ENCODE measurements around the gene ADORA1. TPM values are rescaled to one million over a fixed set of nuclear protein-coding genes. Genes with fewer than 3 reads are reported as not detected.

Gene ADORA1
- total RNA-seq, 1 experiment from 2014 or later = 1.2 TPM

GRCh38 chr1:203080456-203080855 is 47.1 kb upstream of the ADORA1 start:
- no peak for DNase-seq (ENCODE audit: low spot score)
- intact Hi-C loops (cut with micrococcal nuclease; ENCODE audit: unreplicated experiment) = no loop called here
- CTCF ChIA-PET = no interaction called here
- no peaks in the 10 kb centered on the region for H3K9me3 ChIP-seq (ENCODE audit: low read depth, low read length, poor library complexity, severe bottlenecking)
- H3K27ac ChIP-seq (ENCODE audit: low read depth, low read length, poor library complexity, severe bottlenecking) = no peak overlapping the region
- no peak overlapping the region for H3K4me3 ChIP-seq (ENCODE audit: low read depth, low read length, poor library complexity, severe bottlenecking)
- H3K4me1 ChIP-seq (ENCODE audit: insufficient read depth, low read length, poor library complexity, severe bottlenecking) = no peaks in the 10 kb centered on the region
- POLR2A ChIA-PET (ENCODE audit: low non-redundant PET) = no interaction called here
- no TSS peak for BruUV-seq (replicated peaks)
- no peaks in the 10 kb centered on the region for H3K36me3 ChIP-seq (ENCODE audit: insufficient read depth, low read length, poor library complexity, severe bottlenecking)
- TF ChIP-seq EZH2 (IDR thresholded peaks at IDR 0.05; ENCODE audit: borderline replicate concordance, low read depth, low read length, poor library complexity, severe bottlenecking) (no peak), CTCF (conservative IDR thresholded peaks at IDR 0.05; ENCODE audit: low read depth, low read length) (no peak)
- H3K27me3 ChIP-seq (replicated peaks; ENCODE audit: insufficient read depth, low read depth, low read length, poor library complexity) = peaks cover 4% of the 10 kb centered on the region

- Histone ChIP-seq H3K36me3 (ENCODE audit: insufficient read depth, low read length, poor library complexity, severe bottlenecking) (no peaks in the 10 kb centered on the region), H3K27me3 (replicated peaks; ENCODE audit: insufficient read depth, low read depth, low read length, poor library complexity) (peaks cover 4% of the 10 kb centered on the region), H3K4me3 (ENCODE audit: low read depth, low read length, poor library complexity, severe bottlenecking) (no peak overlapping the region), H3K4me1 (ENCODE audit: insufficient read depth, low read length, poor library complexity, severe bottlenecking) (no peaks in the 10 kb centered on the region), H3K27ac (ENCODE audit: low read depth, low read length, poor library complexity, severe bottlenecking) (no peak overlapping the region), H3K9me3 (ENCODE audit: low read depth, low read length, poor library complexity, severe bottlenecking) (no peaks in the 10 kb centered on the region)
- TF ChIP-seq EZH2 (IDR thresholded peaks at IDR 0.05; ENCODE audit: borderline replicate concordance, low read depth, low read length, poor library complexity, severe bottlenecking) (no peak), CTCF (conservative IDR thresholded peaks at IDR 0.05; ENCODE audit: low read depth, low read length) (no peak)
- BruUV-seq (replicated peaks) = no TSS peak
- ChIA-PET CTCF (no interaction called here), POLR2A (ENCODE audit: low non-redundant PET) (no interaction called here)
- no peak for DNase-seq (ENCODE audit: low spot score)
- intact Hi-C loops (cut with micrococcal nuclease; ENCODE audit: unreplicated experiment) = no loop called here
Observed at GRCh38 chr1:203081465-203082230, 45.9 kb upstream of the ADORA1 start.

- ChIA-PET POLR2A (ENCODE audit: low non-redundant PET) (no interaction called here), CTCF (no interaction called here)
- no peaks in the 10 kb centered on the region for H3K36me3 ChIP-seq (ENCODE audit: insufficient read depth, low read length, poor library complexity, severe bottlenecking)
- BruUV-seq (replicated peaks) = no TSS peak
- H3K4me1 ChIP-seq (ENCODE audit: insufficient read depth, low read length, poor library complexity, severe bottlenecking) = no peaks in the 10 kb centered on the region
- DNase-seq (ENCODE audit: low spot score) = no peak
- no peaks in the 10 kb centered on the region for H3K9me3 ChIP-seq (ENCODE audit: low read depth, low read length, poor library complexity, severe bottlenecking)
- H3K27ac ChIP-seq (ENCODE audit: low read depth, low read length, poor library complexity, severe bottlenecking) = no peak overlapping the region
- TF ChIP-seq CTCF (conservative IDR thresholded peaks at IDR 0.05; ENCODE audit: low read depth, low read length) (no peak), EZH2 (IDR thresholded peaks at IDR 0.05; ENCODE audit: borderline replicate concordance, low read depth, low read length, poor library complexity, severe bottlenecking) (no peak)
- H3K4me3 ChIP-seq (ENCODE audit: low read depth, low read length, poor library complexity, severe bottlenecking) = no peak overlapping the region
- peaks cover 4% of the 10 kb centered on the region for H3K27me3 ChIP-seq (replicated peaks; ENCODE audit: insufficient read depth, low read depth, low read length, poor library complexity)
- intact Hi-C loops (cut with micrococcal nuclease; ENCODE audit: unreplicated experiment) = no loop called here
Observed at GRCh38 chr1:203082231-203082505, 45.4 kb upstream of the ADORA1 start.
